ENCODE measurements around the gene HKDC1. TPM values are rescaled to one million over a fixed set of nuclear protein-coding genes. Genes with fewer than 3 reads are reported as not detected.

The HKDC1 gene
- total and polyA plus RNA-seq, 12 donors: under 0.01 to 0.67 (median 0.15) TPM; not detected in 6

DNA sequence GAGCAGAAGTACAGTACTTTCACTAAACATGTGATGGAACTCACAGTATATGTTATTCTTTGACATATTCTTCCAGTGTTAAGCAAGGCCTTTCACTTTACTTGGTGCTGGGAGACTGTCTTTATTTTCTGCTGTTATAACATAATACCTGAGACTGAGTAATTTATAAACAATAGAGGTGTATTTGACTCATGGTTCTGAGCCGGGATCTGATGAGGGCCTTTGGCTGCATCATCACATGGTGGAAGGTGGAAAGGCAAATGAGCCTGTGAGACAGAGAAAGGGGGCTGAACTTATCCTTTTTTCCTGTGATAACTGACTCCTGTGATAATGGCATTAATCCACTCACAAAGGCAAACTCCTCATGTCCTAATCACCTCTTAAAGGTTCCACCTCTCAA is 38.7 kb upstream of the HKDC1 start:
- no peak for TF ChIP-seq POLR2A (IDR thresholded peaks at IDR 0.05)
- TF ChIP-seq, protein P1, sequence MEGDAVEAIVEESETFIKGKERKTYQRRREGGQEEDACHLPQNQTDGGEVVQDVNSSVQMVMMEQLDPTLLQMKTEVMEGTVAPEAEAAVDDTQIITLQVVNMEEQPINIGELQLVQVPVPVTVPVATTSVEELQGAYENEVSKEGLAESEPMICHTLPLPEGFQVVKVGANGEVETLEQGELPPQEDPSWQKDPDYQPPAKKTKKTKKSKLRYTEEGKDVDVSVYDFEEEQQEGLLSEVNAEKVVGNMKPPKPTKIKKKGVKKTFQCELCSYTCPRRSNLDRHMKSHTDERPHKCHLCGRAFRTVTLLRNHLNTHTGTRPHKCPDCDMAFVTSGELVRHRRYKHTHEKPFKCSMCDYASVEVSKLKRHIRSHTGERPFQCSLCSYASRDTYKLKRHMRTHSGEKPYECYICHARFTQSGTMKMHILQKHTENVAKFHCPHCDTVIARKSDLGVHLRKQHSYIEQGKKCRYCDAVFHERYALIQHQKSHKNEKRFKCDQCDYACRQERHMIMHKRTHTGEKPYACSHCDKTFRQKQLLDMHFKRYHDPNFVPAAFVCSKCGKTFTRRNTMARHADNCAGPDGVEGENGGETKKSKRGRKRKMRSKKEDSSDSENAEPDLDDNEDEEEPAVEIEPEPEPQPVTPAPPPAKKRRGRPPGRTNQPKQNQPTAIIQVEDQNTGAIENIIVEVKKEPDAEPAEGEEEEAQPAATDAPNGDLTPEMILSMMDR (IDR thresholded peaks at IDR 0.05): no peak
- intact Hi-C loops (cut with DNase I): loop anchor here in 1 of 2 donors (5.0 kb wide), 1 partner anchor 54 kb away; no protein-coding TSS in a partner anchor
- no peaks in the 10 kb centered on the region for H3K27me3 ChIP-seq
- 23 to 67% (median 51%) methylated on average over 1 of the region's 1 CpG for WGBS, 4 donors
- no peak for DNase-seq
- no peaks in the 10 kb centered on the region for H3K9me3 ChIP-seq (replicated peaks in 1 of 3)
- H3K4me3 ChIP-seq: peak overlapping the region in 1 of 4 donors; percentile 71
- peaks cover 0 to 25% of the 10 kb centered on the region in 2 donors for H3K4me1 ChIP-seq (replicated peaks in 1 of 2)
- H3K27ac ChIP-seq: no peak overlapping the region
- H3K36me3 ChIP-seq (replicated peaks in 1 of 2): peaks cover 0 to 5% of the 10 kb centered on the region in 2 donors

- Histone ChIP-seq H3K27me3 (no peaks in the 10 kb centered on the region), H3K4me1 (replicated peaks in 1 of 2) (peaks cover 0 to 25% of the 10 kb centered on the region in 2 donors), H3K4me3 (no peak overlapping the region), H3K9me3 (replicated peaks in 1 of 3) (no peaks in the 10 kb centered on the region), H3K36me3 (replicated peaks in 1 of 2) (peaks cover 0 to 11% of the 10 kb centered on the region in 2 donors), H3K27ac (no peak overlapping the region)
- intact Hi-C loops (cut with DNase I): loop anchor here in 1 of 2 donors (5.0 kb wide), 1 partner anchor 55 kb away; no protein-coding TSS in a partner anchor
- no peak for DNase-seq
- 85 to 92% (median 90%) methylated on average over 4 of the region's 4 CpGs for WGBS, 4 donors
- TF ChIP-seq, protein P1 (IDR thresholded peaks at IDR 0.05): no peak
- TF ChIP-seq POLR2A (IDR thresholded peaks at IDR 0.05): no peak
Observed at GRCh38 chr10:69182005-69182404, 38.1 kb upstream of the HKDC1 start.

- TF ChIP-seq, protein P1 (IDR thresholded peaks at IDR 0.05): no peak
- no peak for TF ChIP-seq POLR2A (IDR thresholded peaks at IDR 0.05)
- H3K27me3 ChIP-seq: no peaks in the 10 kb centered on the region
- DNase-seq: no peak
- WGBS, 4 donors: 83 to 89% (median 88%) methylated on average over 1 of the region's 1 CpG
- H3K27ac ChIP-seq: no peak overlapping the region
- H3K9me3 ChIP-seq (replicated peaks in 1 of 3): no peaks in the 10 kb centered on the region
- intact Hi-C loops (cut with DNase I): no loop called here
- H3K4me1 ChIP-seq (replicated peaks in 1 of 2): peaks cover 0 to 10% of the 10 kb centered on the region in 2 donors
- H3K36me3 ChIP-seq (replicated peaks in 1 of 2): peaks cover 0 to 43% of the 10 kb centered on the region in 2 donors
- no peak overlapping the region for H3K4me3 ChIP-seq
Observed at GRCh38 chr10:69186524-69186923, 33.6 kb upstream of the HKDC1 start.

DNA sequence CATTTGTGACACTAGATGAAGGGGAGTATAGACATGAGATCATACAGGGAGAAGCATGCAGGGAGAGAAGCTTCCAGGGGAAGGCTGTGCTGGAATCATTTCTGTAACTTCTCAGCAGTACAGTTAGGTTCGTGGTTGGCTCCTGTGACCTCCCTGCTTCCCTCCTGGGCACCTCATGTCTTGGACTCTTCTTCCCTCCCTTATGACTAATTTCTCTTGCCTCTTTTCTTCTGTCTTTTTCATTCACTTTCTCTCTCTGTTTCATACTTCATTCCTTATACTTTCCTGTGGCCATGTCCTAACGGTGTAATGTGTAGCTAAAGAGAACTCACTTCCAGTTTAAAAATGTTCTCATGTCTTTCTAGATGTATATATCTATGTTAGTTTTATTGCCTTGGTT is 19.1 kb upstream of the HKDC1 start:
- Histone ChIP-seq H3K36me3 (replicated peaks in 1 of 2) (peaks cover 0 to 61% of the 10 kb centered on the region in 2 donors), H3K4me3 (no peak overlapping the region), H3K27ac (no peak overlapping the region), H3K4me1 (replicated peaks in 1 of 2) (no peaks in the 10 kb centered on the region), H3K27me3 (no peaks in the 10 kb centered on the region), H3K9me3 (replicated peaks in 1 of 3) (no peaks in the 10 kb centered on the region)
- TF ChIP-seq, protein P1 (IDR thresholded peaks at IDR 0.05): no peak
- TF ChIP-seq POLR2A (IDR thresholded peaks at IDR 0.05): no peak
- WGBS, 4 donors: 76 to 88% (median 86%) methylated on average over 2 of the region's 2 CpGs
- no peak for DNase-seq
- intact Hi-C loops (cut with DNase I): no loop called here
